G401 (cell line): Measurements from ENCODE around the gene SARDH. TPM values are rescaled to one million over a fixed set of nuclear protein-coding genes. Genes with fewer than 3 reads are reported as not detected.

Experiments used
- DNase-seq: peaks from one replicate; pipeline ENCODE4 v3.0.0-alpha.2; 2015; ENCODE audit warnings: low spot score
- in situ Hi-C: cut with HindIII; loops from 2 replicates; pipeline ENCODE4 v1.10.0; 2016; ENCODE audit warnings: low sequenced_read_pairs, mixed read lengths
- total RNA-seq: library from RNA; depleted of rRNA; stranded (reverse); fragments of >200 nt; shearing (Covaris generic); gene quantifications from 2 replicates; pipeline ENCODE4 v1.2.3, GENCODE V29; 2014

The SARDH gene
- total RNA-seq, 1 experiment from 2014 or later = 13.2 TPM

GRCh38 chr9:133643978-133644760, 94.0 kb downstream of the SARDH start:
- no peak for DNase-seq
- in situ Hi-C loops = no loop called here

GRCh38 chr9:133643362-133643755, 94.8 kb downstream of the SARDH start:
- DNase-seq = no peak
- in situ Hi-C loops = no loop called here

- in situ Hi-C loops = no loop called here
- DNase-seq = no peak
Observed at GRCh38 chr9:133642708-133643361, 95.3 kb downstream of the SARDH start.

- in situ Hi-C loops = no loop called here
- DNase-seq = no peak
Observed at GRCh38 chr9:133641861-133642595, 96.1 kb downstream of the SARDH start.

GRCh38 chr9:133641396-133641655, 96.8 kb downstream of the SARDH start:
- in situ Hi-C loops = no loop called here
- DNase-seq = peak; percentile 57

GRCh38 chr9:133640580-133641395, 97.4 kb downstream of the SARDH start:
- in situ Hi-C loops = no loop called here
- peak; percentile 73 for DNase-seq

- in situ Hi-C loops = no loop called here
- DNase-seq = no peak
Observed at GRCh38 chr9:133640160-133640559, 98.0 kb downstream of the SARDH start.

GRCh38 chr9:133639613-133640012, 98.5 kb downstream of the SARDH start:
- in situ Hi-C loops = no loop called here
- no peak for DNase-seq

- in situ Hi-C loops = no loop called here
- DNase-seq = no peak
Observed at GRCh38 chr9:133638711-133639110, 99.4 kb downstream of the SARDH start.

- in situ Hi-C loops = no loop called here
- no peak for DNase-seq
Observed at GRCh38 chr9:133638076-133638475, 100.1 kb downstream of the SARDH start.

- in situ Hi-C loops = no loop called here
- no peak for DNase-seq
Observed at GRCh38 chr9:133637451-133638055, 100.6 kb downstream of the SARDH start.

GRCh38 chr9:133636902-133637301, 101.2 kb downstream of the SARDH start:
- no peak for DNase-seq
- in situ Hi-C loops = no loop called here

- in situ Hi-C loops = no loop called here
Observed at GRCh38 chr9:133635533-133636531, 102.3 kb downstream of the SARDH start, which contains the start of gene DBH. TSS of gene DBH (plus strand) at chr9:133636363. CDS start at chr9:133636372, 9 bp downstream.

GRCh38 chr9:133635098-133635497, 103.1 kb downstream of the SARDH start:
- DNase-seq = no peak
- in situ Hi-C loops = no loop called here

More at GRCh38 chr9:133635533-133636531, 102.3 kb downstream of the SARDH start, which contains the start of gene DBH:
- no peak for DNase-seq

- DNase-seq = no peak
- in situ Hi-C loops = no loop called here
Observed at GRCh38 chr9:133634081-133634691, 104.0 kb downstream of the SARDH start.

- in situ Hi-C loops = no loop called here
- no peak for DNase-seq
Observed at GRCh38 chr9:133633681-133634080, 104.5 kb downstream of the SARDH start.
